Measurements from ENCODE around the gene FCMR.

FCMR gene

GRCh38 chr1:206921772-206922265 is at the start of gene FCMR:
Gene FCMR (minus strand): TSS chr1:206921941. CDS start chr1:206921854, 87 bp downstream.
- no peak for DNase-seq (ENCODE audit: low spot score)

- no peak for DNase-seq (ENCODE audit: low spot score)
Observed at GRCh38 chr1:206971029-206971655, 49.4 kb upstream of the FCMR start.

- no peak for DNase-seq (ENCODE audit: low spot score)
Observed at GRCh38 chr1:206970446-206970845, 48.7 kb upstream of the FCMR start, which contains the start of gene FCAMR. Gene FCAMR (minus strand): TSS chr1:206970460. CDS start chr1:206970125, 335 bp downstream.

- no peak for DNase-seq (ENCODE audit: low spot score)
Observed at GRCh38 chr1:206969090-206969489, 47.3 kb upstream of the FCMR start.

- no peak for DNase-seq (ENCODE audit: low spot score)
Observed at GRCh38 chr1:206967096-206967849, 45.5 kb upstream of the FCMR start.

- DNase-seq (ENCODE audit: low spot score) = no peak
Observed at GRCh38 chr1:206965781-206966180, 44.0 kb upstream of the FCMR start.

GRCh38 chr1:206963740-206964139 is 42.0 kb upstream of the FCMR start:
- DNase-seq (ENCODE audit: low spot score) = no peak

GRCh38 chr1:206963119-206963712 is 41.5 kb upstream of the FCMR start:
- no peak for DNase-seq (ENCODE audit: low spot score)

GRCh38 chr1:206962272-206962671 is 40.5 kb upstream of the FCMR start:
- DNase-seq (ENCODE audit: low spot score) = no peak

- DNase-seq (ENCODE audit: low spot score) = no peak
Observed at GRCh38 chr1:206961668-206962067, 39.9 kb upstream of the FCMR start.

GRCh38 chr1:206960676-206961386 is 39.1 kb upstream of the FCMR start:
- no peak for DNase-seq (ENCODE audit: low spot score)

GRCh38 chr1:206958144-206958543 is 36.4 kb upstream of the FCMR start:
- DNase-seq (ENCODE audit: low spot score) = no peak

- no peak for DNase-seq (ENCODE audit: low spot score)
Observed at GRCh38 chr1:206957639-206958038, 35.9 kb upstream of the FCMR start.

- DNase-seq (ENCODE audit: low spot score) = no peak
Observed at GRCh38 chr1:206955476-206956451, 34.0 kb upstream of the FCMR start.

GRCh38 chr1:206954459-206955342 is 33.0 kb upstream of the FCMR start:
- no peak for DNase-seq (ENCODE audit: low spot score)

- DNase-seq (ENCODE audit: low spot score) = no peak
Observed at GRCh38 chr1:206953626-206954025, 31.9 kb upstream of the FCMR start.

GRCh38 chr1:206953126-206953525 is 31.4 kb upstream of the FCMR start:
- no peak for DNase-seq (ENCODE audit: low spot score)

- no peak for DNase-seq (ENCODE audit: low spot score)
Observed at GRCh38 chr1:206952171-206952570, 30.4 kb upstream of the FCMR start.

GRCh38 chr1:206951318-206952100 is 29.8 kb upstream of the FCMR start:
- DNase-seq (ENCODE audit: low spot score) = no peak

All from COLO829 (cell line).